Mononuclear cell (primary cell): ENCODE results near the gene FUT4. TPM values are rescaled to one million over a fixed set of nuclear protein-coding genes. Genes with fewer than 3 reads are reported as not detected.
"Not testable (repeated sequence)": the region's sequence is repeated elsewhere in the genome, so short reads cannot be mapped to it uniquely, and the experiment has no call there.

ENCODE experiments used
- H3K27me3 ChIP-seq: 2 replicates; pipeline ENCODE4 v1.6.0; 2011; ENCODE audit warnings: low read length, control low read depth; ENCODE audit not compliant: insufficient read depth
- H3K4me1 ChIP-seq: 2 replicates; pipeline ENCODE4 v1.5.1; 2011; ENCODE audit warnings: mild to moderate bottlenecking, low read length, control low read depth; ENCODE audit not compliant: insufficient read depth
- H3K4me3 ChIP-seq: 2 replicates; pipeline ENCODE4 v1.5.1; 2011; ENCODE audit warnings: mild to moderate bottlenecking, low read length, moderate library complexity
- H3K9me3 ChIP-seq: 2 replicates; pipeline ENCODE4 v1.5.1; 2011; ENCODE audit warnings: low read depth, mild to moderate bottlenecking, control low read depth, low read length
- total RNA-seq: library from RNA; depleted of rRNA; stranded (reverse); fragments of >200 nt; gene quantifications from one replicate; pipeline ENCODE4 v1.2.3, GENCODE V29; 2012

The FUT4 gene, protein sequence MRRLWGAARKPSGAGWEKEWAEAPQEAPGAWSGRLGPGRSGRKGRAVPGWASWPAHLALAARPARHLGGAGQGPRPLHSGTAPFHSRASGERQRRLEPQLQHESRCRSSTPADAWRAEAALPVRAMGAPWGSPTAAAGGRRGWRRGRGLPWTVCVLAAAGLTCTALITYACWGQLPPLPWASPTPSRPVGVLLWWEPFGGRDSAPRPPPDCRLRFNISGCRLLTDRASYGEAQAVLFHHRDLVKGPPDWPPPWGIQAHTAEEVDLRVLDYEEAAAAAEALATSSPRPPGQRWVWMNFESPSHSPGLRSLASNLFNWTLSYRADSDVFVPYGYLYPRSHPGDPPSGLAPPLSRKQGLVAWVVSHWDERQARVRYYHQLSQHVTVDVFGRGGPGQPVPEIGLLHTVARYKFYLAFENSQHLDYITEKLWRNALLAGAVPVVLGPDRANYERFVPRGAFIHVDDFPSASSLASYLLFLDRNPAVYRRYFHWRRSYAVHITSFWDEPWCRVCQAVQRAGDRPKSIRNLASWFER
- total RNA-seq = 16.2 TPM

DNA sequence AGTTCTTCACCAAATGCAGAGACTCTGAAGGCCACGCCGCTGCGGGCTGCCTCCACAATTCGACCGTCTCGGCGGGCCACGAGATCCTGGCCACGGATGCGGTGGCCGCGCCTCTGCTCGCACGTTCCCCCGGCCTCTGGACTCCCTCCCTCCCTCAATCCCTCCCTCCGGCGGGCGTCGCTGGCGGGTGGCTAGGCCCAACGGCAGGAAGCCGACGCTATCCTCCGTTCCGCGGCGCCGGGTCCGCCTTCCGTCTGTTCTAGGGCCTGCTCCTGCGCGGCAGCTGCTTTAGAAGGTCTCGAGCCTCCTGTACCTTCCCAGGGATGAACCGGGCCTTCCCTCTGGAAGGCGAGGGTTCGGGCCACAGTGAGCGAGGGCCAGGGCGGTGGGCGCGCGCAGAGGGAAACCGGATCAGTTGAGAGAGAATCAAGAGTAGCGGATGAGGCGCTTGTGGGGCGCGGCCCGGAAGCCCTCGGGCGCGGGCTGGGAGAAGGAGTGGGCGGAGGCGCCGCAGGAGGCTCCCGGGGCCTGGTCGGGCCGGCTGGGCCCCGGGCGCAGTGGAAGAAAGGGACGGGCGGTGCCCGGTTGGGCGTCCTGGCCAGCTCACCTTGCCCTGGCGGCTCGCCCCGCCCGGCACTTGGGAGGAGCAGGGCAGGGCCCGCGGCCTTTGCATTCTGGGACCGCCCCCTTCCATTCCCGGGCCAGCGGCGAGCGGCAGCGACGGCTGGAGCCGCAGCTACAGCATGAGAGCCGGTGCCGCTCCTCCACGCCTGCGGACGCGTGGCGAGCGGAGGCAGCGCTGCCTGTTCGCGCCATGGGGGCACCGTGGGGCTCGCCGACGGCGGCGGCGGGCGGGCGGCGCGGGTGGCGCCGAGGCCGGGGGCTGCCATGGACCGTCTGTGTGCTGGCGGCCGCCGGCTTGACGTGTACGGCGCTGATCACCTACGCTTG is at the start of gene FUT4:
FUT4 (plus strand) TSS at position 227 of the 951 bp plus-strand sequence; CDS start at position 440, 213 bp downstream.
- Histone ChIP-seq H3K4me1 (peaks cover 52% of the 10 kb centered on the region), H3K9me3 (no peaks in the 10 kb centered on the region), H3K4me3 (peak within 1 kb of the TSS; percentile 64), H3K27me3 (no peaks in the 10 kb centered on the region)

DNA sequence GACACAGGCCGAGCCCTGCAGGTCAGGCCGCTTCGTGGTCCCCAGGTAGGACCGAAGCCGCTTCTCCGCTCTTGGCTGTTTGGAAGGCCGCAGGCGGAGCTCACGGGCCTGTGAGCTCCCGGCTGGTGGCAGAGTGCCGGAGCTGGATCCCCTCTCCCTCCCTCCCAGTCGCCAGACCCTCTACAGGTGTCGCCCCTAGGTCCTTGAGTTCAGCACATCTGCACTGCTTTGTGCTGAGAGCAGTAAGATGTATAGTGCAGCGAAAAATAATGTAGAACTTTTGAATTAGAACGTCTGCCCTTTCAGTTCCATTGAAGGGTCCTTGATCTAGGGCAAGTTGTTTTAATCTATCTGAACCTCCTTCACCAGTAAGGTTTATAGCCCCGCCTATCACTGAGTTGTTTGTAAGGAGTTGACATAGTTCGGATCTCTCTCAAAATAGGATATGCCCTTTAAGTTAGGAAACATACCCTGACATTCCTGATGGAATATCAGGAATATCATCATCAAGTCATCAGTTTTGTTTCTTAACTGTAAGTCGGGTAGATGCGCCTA is 49.5 kb upstream of the FUT4 start:
- peaks cover 19% of the 10 kb centered on the region for H3K4me1 ChIP-seq
- H3K27me3 ChIP-seq = no peaks in the 10 kb centered on the region
- no peaks in the 10 kb centered on the region for H3K9me3 ChIP-seq
- peak overlapping the region; percentile 67 for H3K4me3 ChIP-seq

DNA sequence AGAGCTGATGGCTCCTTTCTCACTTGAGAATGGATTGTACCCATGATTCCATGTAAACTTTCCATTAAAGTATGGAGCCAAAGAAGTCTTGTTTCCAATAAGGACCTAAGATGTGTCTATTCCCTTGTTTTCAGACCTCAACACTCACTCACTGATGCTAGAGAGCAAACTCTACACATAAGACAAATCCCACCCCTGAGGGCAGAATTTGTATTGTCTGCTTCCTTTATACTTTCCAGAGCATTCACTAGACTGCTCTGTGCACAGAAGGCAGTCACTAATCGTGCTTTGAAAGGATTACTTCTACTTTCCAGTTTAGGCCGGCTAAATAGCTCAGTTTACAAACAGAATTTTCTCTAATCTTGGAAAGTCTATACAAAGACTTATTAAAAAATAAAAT is 43.5 kb upstream of the FUT4 start:
- Histone ChIP-seq H3K4me3 (no peak overlapping the region), H3K27me3 (no peaks in the 10 kb centered on the region), H3K4me1 (no peaks in the 10 kb centered on the region), H3K9me3 (no peaks in the 10 kb centered on the region)

DNA sequence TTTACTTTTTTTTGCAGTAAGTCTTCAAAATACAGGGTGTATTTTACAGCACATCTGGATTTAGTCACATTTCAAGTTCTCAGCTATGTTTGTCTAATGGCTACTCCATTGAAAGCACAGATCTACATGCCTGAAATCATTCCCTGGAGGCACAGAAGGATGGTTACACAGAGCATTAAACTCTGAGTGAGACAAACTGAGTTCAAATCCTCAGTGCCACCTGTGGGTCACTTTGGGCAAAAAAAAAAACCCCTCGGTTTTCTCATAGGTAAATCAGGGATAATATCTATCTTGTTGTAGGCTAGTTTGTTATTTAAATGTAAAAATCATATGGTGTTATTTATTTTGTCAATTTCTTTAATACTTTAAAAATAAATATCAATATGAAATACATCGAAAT is 42.2 kb upstream of the FUT4 start:
- Histone ChIP-seq H3K9me3 (no peaks in the 10 kb centered on the region), H3K4me3 (no peak overlapping the region), H3K27me3 (no peaks in the 10 kb centered on the region), H3K4me1 (no peaks in the 10 kb centered on the region)

DNA sequence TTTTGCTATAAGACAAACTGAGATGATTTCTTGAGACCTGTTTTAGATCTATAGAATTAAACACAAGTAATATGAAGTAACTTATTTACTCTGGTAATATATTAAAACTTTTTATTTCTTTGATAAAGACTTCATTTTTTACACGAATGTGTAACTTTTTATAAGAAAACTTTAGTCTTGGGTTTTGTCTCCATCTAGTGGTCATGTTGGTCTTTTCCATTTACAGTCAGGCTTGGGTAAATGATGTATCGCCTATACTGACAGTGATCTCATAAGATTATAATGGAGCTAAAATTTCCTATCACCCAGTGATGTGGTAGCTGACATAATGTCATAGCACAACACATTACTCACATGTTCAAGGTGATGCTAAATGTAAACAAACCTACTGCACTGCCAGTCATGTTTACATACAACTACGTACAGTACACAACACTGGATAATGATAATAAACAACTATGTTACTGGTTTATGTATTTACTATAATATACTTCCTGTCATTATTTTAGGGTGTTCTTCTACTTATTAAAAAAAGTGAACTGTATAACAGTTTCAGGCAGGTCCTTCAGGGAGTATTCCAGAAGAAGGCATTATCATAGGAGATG is 38.9 kb upstream of the FUT4 start:
- no peak overlapping the region for H3K4me3 ChIP-seq
- H3K4me1 ChIP-seq = no peaks in the 10 kb centered on the region
- H3K27me3 ChIP-seq = no peaks in the 10 kb centered on the region
- H3K9me3 ChIP-seq = no peaks in the 10 kb centered on the region

DNA sequence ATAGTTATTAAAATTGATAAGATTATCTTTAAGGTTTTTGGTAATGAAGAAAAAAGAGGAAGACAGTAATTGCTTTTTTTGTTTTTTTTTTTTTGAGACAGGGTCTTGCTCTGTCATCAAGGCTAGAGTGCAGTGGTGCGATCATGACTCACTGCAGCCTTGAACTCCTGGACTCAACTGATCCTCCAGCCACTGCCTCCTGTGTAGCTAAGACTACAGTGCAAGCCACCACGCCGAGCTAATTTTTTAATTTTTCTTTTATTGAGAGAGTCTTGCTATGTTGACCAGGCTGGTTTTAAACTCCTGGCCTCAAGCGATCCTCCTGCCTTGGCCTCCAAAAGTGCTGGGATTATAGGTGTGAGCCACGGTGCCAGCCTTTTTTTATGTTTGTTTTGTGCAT is 37.2 kb upstream of the FUT4 start:
- not testable (repeated sequence) for H3K4me3 ChIP-seq, H3K9me3 ChIP-seq, H3K27me3 ChIP-seq, H3K4me1 ChIP-seq

DNA sequence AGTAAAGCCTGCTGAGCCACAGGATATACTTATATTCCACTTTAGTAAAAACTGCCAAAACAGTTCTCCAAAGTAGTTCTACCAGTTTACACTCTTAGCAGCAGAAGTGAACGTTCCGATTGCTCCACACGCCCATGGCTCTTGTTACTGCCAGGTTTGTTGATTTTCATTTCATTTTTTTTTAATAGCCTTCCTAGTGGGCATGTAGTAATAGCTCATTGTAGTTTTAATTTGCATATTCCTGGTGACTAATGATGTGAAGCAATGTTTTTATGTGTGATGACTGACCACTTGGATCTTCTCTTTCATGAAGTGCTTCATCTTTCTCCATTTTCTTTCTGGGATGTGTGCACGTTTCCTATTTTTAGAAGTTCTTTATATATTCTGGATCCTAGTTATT is 36.2 kb upstream of the FUT4 start:
- H3K27me3 ChIP-seq = peaks cover 7% of the 10 kb centered on the region
- no peak overlapping the region for H3K4me3 ChIP-seq
- no peaks in the 10 kb centered on the region for H3K9me3 ChIP-seq
- H3K4me1 ChIP-seq = peaks cover 7% of the 10 kb centered on the region

DNA sequence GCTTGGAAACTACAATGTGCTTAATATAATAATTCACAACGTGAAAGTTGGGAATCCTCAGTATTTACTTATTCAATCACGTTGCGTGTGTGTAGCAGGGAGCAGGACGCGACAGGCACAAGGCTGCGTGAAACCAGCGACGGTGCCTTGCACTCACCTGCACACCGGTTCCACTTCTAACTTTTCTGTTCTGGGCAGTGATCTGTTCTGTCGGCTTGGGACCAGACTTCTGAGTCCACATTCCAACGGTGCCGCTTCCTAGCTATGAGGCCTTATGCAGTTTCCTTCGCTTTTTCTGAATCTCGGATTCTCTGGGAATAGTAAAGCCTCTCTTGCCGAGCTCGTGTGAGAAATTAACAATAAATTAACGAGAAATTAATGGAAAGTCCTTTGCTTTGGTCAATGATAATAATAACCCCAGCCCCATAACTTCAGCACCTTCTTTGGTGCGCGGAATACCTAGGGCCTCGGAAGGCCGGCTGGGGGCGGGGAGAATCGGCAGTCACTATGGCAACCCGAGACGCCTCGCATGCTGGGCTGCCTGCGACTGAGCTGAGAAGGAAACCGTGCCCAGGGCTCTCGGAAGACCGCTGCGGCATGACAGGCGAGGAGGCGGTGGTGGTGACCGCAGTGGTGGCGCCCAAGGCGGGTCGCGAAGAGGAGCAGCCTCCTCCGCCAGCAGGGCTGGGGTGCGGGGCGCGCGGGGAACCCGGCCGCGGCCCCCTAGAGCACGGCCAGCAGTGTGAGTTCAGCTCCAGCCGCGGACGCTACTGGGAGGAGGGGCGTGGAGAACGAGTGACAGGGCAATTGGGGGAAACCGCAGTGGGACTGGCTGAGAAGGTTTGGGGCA is 31.6 kb upstream of the FUT4 start, which contains the start of gene C11orf97:
C11orf97 (plus strand) TSS at position 530 of the 850 bp plus-strand sequence; CDS start at position 598, 68 bp downstream.
- Histone ChIP-seq H3K9me3 (no peaks in the 10 kb centered on the region), H3K4me1 (peaks cover 17% of the 10 kb centered on the region), H3K4me3 (peak within 1 kb of the TSS; percentile 39), H3K27me3 (peaks cover 7% of the 10 kb centered on the region)

DNA sequence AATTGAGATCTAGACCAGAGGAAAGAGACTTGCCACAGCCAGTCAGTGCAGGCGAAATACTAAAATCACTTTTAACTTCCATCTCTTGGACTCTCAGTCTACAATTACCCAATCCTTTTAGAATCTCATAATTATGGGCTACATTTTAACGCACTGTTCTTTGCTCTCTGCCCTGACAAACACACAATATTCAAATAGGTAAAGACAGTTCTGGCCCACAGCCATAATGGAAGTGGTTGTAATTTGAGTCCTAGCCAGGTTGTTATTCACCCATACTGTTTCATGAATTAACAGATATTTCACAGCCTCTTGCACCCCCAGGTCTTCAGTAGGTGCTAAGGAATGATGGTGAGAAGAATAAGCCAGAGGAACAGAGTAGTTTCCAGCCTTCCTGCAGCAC is 30.6 kb upstream of the FUT4 start:
- Histone ChIP-seq H3K4me1 (peaks cover 17% of the 10 kb centered on the region), H3K27me3 (peaks cover 7% of the 10 kb centered on the region), H3K4me3 (no peak overlapping the region), H3K9me3 (no peaks in the 10 kb centered on the region)

DNA sequence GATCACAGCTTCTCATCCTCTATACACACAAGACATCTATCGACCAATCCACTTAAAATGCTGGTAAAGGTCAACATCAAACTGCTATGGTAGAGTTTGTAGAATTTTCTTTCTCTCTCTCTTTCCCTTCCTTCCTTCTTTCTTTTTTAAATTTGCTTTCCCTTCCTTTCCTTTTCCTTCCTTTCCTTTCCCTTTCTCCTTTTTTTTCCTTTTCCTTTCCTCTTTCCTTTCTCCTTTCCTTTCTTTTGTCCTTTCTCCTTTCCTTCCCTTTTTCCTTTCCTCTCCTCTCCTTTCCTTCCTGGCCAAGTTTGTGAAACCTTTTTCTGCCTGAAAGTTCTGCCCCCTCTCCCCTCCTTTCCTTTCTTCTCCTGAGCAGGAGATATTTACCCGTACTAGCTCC is 28.3 kb upstream of the FUT4 start:
- Histone ChIP-seq H3K4me1 (peaks cover 24% of the 10 kb centered on the region), H3K4me3 (no peak overlapping the region), H3K9me3 (no peaks in the 10 kb centered on the region), H3K27me3 (peaks cover 7% of the 10 kb centered on the region)

DNA sequence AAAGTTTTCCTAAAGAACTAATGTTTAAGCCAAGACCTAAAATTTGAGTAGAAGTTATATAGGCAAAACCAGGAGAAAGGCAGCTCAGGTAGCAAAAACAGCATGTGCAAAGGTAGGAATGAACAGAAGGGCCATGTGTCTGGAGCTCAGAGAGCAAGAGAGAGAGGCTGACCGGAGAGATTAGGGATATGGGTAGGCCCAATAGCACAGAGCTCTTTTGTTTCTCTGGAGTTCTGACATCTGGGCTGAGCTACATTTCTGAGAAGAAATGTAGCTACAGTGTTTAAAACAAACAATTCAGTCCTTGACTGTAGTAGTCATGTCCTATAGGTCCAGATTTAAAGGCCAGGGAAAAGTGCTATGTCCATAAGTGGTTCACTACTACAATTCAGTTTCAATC is 27.0 kb upstream of the FUT4 start:
- Histone ChIP-seq H3K4me1 (peaks cover 24% of the 10 kb centered on the region), H3K27me3 (no peaks in the 10 kb centered on the region), H3K4me3 (no peak overlapping the region), H3K9me3 (no peaks in the 10 kb centered on the region)

DNA sequence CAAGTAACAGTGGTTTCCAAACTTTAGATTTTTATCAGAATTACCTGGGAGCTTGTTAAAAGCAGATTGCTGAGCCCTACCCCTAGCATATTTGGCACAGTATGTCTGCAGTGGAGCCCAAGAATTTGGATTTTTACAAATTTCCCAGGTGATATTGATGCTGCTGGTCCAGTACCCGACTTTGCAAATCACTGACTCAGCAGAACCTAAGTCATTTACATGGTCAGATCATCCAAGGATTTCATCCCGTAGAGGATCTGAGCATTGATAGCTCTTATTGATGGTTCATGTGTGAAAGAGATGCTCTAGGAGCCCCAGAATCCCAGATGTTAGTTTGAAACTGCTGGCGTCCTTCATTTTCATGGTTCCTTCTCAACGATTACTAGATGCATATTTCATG is 25.4 kb upstream of the FUT4 start:
- peaks cover 9% of the 10 kb centered on the region for H3K4me1 ChIP-seq
- no peak overlapping the region for H3K4me3 ChIP-seq
- no peaks in the 10 kb centered on the region for H3K9me3 ChIP-seq
- H3K27me3 ChIP-seq = no peaks in the 10 kb centered on the region

DNA sequence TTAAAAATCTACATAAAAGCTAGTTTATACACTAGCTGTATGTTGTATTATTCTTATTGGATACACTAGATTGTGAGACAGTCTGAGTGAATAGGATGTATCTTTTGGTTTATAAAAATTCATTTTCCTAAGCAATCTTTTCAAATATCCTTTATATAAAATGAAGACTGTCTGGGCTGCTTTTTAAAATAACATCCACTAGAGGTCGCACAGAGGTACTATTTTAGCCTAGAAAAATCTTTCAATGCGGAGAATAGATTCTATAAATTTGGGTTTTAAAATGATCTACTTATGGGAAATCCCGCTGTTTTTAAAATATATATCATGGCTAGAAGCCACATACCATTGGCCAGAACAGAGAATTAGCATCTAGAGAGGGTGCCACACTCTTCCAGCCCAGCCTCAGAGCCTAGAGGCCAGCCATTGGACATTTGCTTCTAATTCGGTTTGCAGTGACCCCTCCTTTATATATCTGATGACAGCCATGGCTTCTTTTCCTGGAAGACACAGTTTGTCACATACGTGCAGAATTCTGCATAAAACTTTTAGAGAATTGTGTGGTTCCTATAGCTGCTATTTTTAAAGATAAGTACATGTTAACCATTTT is 24.1 kb upstream of the FUT4 start:
- Histone ChIP-seq H3K4me3 (no peak overlapping the region), H3K4me1 (peaks cover 7% of the 10 kb centered on the region), H3K27me3 (no peaks in the 10 kb centered on the region), H3K9me3 (no peaks in the 10 kb centered on the region)
